CD4-positive, alpha-beta T cell treated with Interleukin-1 beta for 1 hour (primary cell): Measurements from ENCODE around the gene ST8SIA6.
"Not testable (repeated sequence)": the region's sequence is repeated elsewhere in the genome, so short reads cannot be mapped to it uniquely, and the experiment has no call there.

Experiments
- DNase-seq, 2 donors: peaks; one replicate each; pipeline ENCODE4 v3.0.0-alpha.2; 2020 to 2022

The ST8SIA6 gene

GRCh38 chr10:17454161-17455014, at the start of gene ST8SIA6:
Gene ST8SIA6 (minus strand): TSS chr10:17454595. CDS start chr10:17454255, 340 bp downstream.
- peak; percentile 51 to 59 for DNase-seq

- no peak for DNase-seq
Observed at GRCh38 chr10:17503795-17504194, 49.4 kb upstream of the ST8SIA6 start.

GRCh38 chr10:17502814-17503213, 48.4 kb upstream of the ST8SIA6 start:
- no peak for DNase-seq

- DNase-seq, result not testable (repeated sequence)
Observed at GRCh38 chr10:17499014-17499413, 44.6 kb upstream of the ST8SIA6 start.

GRCh38 chr10:17497446-17498030, 43.1 kb upstream of the ST8SIA6 start:
- no peak for DNase-seq

- no peak for DNase-seq
Observed at GRCh38 chr10:17494626-17495260, 40.3 kb upstream of the ST8SIA6 start.

- DNase-seq, result no peak
Observed at GRCh38 chr10:17488848-17489247, 34.5 kb upstream of the ST8SIA6 start.

- no peak for DNase-seq
Observed at GRCh38 chr10:17483079-17483478, 28.7 kb upstream of the ST8SIA6 start.

GRCh38 chr10:17479822-17480221, 25.4 kb upstream of the ST8SIA6 start:
- no peak for DNase-seq

- DNase-seq, result no peak
Observed at GRCh38 chr10:17479015-17479615, 24.7 kb upstream of the ST8SIA6 start.

GRCh38 chr10:17476073-17476472, 21.7 kb upstream of the ST8SIA6 start:
- no peak for DNase-seq

GRCh38 chr10:17475661-17476060, 21.3 kb upstream of the ST8SIA6 start:
- no peak for DNase-seq

- no peak for DNase-seq
Observed at GRCh38 chr10:17474595-17475323, 20.4 kb upstream of the ST8SIA6 start.

GRCh38 chr10:17473228-17473950, 19.0 kb upstream of the ST8SIA6 start:
- no peak for DNase-seq

- DNase-seq, result peak in 1 of 2 donors; percentile 3
Observed at GRCh38 chr10:17472481-17473227, 18.3 kb upstream of the ST8SIA6 start.

- no peak for DNase-seq
Observed at GRCh38 chr10:17470246-17470645, 15.9 kb upstream of the ST8SIA6 start.

GRCh38 chr10:17465328-17466125, 11.1 kb upstream of the ST8SIA6 start:
- DNase-seq, result no peak

- no peak for DNase-seq
Observed at GRCh38 chr10:17464545-17464944, 10.2 kb upstream of the ST8SIA6 start.

- no peak for DNase-seq
Observed at GRCh38 chr10:17460756-17461155, 6.4 kb upstream of the ST8SIA6 start.

- DNase-seq, result no peak
Observed at GRCh38 chr10:17457083-17457482, 2.7 kb upstream of the ST8SIA6 start.
